ENCODE results near the gene ABCC12. TPM values are rescaled to one million over a fixed set of nuclear protein-coding genes. Genes with fewer than 3 reads are reported as not detected.
"Not testable (repeated sequence)": the region's sequence is repeated elsewhere in the genome, so short reads cannot be mapped to it uniquely, and the experiment has no call there.

ABCC12 gene
- total RNA-seq, 2 donors from 2014 or later = not detected

- Histone ChIP-seq H3K4me3 (no peak overlapping the region), H3K4me1 (no peaks in the 10 kb centered on the region), H3K9me3 (no peaks in the 10 kb centered on the region), H3K36me3 (no peaks in the 10 kb centered on the region), H3K27me3 (no peaks in the 10 kb centered on the region), H3K9ac (ENCODE audit: low read depth in 2 of 2, low read length in 2 of 2) (no peak overlapping the region), H3K27ac (no peak overlapping the region)
- no peak for DNase-seq
- intact Hi-C loops (cut with DNase I) = no loop called here
- TF ChIP-seq CTCF (IDR thresholded peaks at IDR 0.05) = no peak
Measured at GRCh38 chr16:48182979-48183537, 27.3 kb upstream of the ABCC12 start.

- H3K27ac ChIP-seq; H3K27me3 ChIP-seq; intact Hi-C loops (cut with DNase I); H3K9me3 ChIP-seq; H3K4me3 ChIP-seq; H3K4me1 ChIP-seq; DNase-seq; H3K9ac ChIP-seq (ENCODE audit: low read depth in 2 of 2, low read length in 2 of 2); H3K36me3 ChIP-seq: not testable (repeated sequence)
Measured at GRCh38 chr16:48181746-48182520, 26.1 kb upstream of the ABCC12 start.

GRCh38 chr16:48180868-48181480, 25.2 kb upstream of the ABCC12 start:
- Histone ChIP-seq H3K27ac (no peak overlapping the region), H3K36me3 (no peaks in the 10 kb centered on the region), H3K9ac (ENCODE audit: low read depth in 2 of 2, low read length in 2 of 2) (no peak overlapping the region), H3K27me3 (no peaks in the 10 kb centered on the region), H3K4me1 (no peaks in the 10 kb centered on the region), H3K9me3 (no peaks in the 10 kb centered on the region), H3K4me3 (no peak overlapping the region)
- no peak for TF ChIP-seq CTCF (IDR thresholded peaks at IDR 0.05)
- intact Hi-C loops (cut with DNase I) = no loop called here
- DNase-seq = no peak

GRCh38 chr16:48176635-48177408, 21.0 kb upstream of the ABCC12 start:
- H3K4me3 ChIP-seq = no peak overlapping the region

GRCh38 chr16:48173889-48174288, 18.1 kb upstream of the ABCC12 start:
- Histone ChIP-seq H3K27ac (no peak overlapping the region), H3K4me1 (no peaks in the 10 kb centered on the region), H3K4me3 (no peak overlapping the region), H3K36me3 (no peaks in the 10 kb centered on the region), H3K9ac (ENCODE audit: low read depth in 2 of 2, low read length in 2 of 2) (no peak overlapping the region), H3K9me3 (no peaks in the 10 kb centered on the region), H3K27me3 (no peaks in the 10 kb centered on the region)
- no peak for DNase-seq
- no peak for TF ChIP-seq CTCF (IDR thresholded peaks at IDR 0.05)
- intact Hi-C loops (cut with DNase I) = no loop called here

More at GRCh38 chr16:48176635-48177408, 21.0 kb upstream of the ABCC12 start:
- no peak for TF ChIP-seq CTCF (IDR thresholded peaks at IDR 0.05)
- Histone ChIP-seq H3K27ac (no peak overlapping the region), H3K27me3 (no peaks in the 10 kb centered on the region), H3K9me3 (no peaks in the 10 kb centered on the region), H3K36me3 (no peaks in the 10 kb centered on the region), H3K9ac (ENCODE audit: low read depth in 2 of 2, low read length in 2 of 2) (no peak overlapping the region), H3K4me1 (no peaks in the 10 kb centered on the region)
- DNase-seq = no peak
- intact Hi-C loops (cut with DNase I) = no loop called here
